GM11168 (cell line): ENCODE data around the gene BST2.

Experiments used
- in situ Hi-C: fragments of 300-500 bp; cut with MboI; formaldehyde crosslinking; loops from one replicate; pipeline ENCODE4 v1.12.0; 2022; ENCODE audit warnings: low sequenced_read_pairs; ENCODE audit not compliant: unreplicated experiment

The BST2 gene, protein sequence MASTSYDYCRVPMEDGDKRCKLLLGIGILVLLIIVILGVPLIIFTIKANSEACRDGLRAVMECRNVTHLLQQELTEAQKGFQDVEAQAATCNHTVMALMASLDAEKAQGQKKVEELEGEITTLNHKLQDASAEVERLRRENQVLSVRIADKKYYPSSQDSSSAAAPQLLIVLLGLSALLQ

GRCh38 chr19:17405250-17406045 lies at the start of gene BST2:
Gene BST2 (minus strand): TSS chr19:17405630. CDS start chr19:17405575, 55 bp downstream.
- in situ Hi-C loops: no loop called here

DNA sequence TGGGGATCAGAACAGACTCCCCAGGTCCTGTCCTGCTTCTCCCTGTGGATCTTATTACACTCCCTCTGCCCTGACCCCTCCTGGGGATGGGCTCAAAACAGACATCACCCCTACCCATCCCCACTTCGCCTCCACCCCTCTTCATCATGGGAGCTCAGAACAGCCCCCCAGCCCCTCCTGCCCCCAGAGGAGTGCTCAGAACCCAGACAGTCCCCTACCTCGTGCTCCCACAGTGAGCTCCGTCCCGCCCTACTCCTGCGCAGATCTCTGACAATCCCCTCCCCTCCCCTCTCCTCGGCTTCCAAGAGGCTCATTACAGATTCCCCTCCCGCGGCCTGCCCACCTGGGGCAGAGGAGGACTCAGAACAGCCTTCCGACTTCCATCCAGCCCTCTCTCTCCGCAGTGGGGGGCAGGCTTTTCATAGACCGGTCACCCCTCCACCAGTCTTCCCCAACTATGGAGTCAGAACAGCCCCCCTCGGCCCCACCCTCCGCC lies 49.2 kb upstream of the BST2 start:
- in situ Hi-C loops: no loop called here

GRCh38 chr19:17451820-17452219 lies 46.4 kb upstream of the BST2 start:
- in situ Hi-C loops: no loop called here

- in situ Hi-C loops: no loop called here
Measured at GRCh38 chr19:17450264-17451075, 45.0 kb upstream of the BST2 start.

DNA sequence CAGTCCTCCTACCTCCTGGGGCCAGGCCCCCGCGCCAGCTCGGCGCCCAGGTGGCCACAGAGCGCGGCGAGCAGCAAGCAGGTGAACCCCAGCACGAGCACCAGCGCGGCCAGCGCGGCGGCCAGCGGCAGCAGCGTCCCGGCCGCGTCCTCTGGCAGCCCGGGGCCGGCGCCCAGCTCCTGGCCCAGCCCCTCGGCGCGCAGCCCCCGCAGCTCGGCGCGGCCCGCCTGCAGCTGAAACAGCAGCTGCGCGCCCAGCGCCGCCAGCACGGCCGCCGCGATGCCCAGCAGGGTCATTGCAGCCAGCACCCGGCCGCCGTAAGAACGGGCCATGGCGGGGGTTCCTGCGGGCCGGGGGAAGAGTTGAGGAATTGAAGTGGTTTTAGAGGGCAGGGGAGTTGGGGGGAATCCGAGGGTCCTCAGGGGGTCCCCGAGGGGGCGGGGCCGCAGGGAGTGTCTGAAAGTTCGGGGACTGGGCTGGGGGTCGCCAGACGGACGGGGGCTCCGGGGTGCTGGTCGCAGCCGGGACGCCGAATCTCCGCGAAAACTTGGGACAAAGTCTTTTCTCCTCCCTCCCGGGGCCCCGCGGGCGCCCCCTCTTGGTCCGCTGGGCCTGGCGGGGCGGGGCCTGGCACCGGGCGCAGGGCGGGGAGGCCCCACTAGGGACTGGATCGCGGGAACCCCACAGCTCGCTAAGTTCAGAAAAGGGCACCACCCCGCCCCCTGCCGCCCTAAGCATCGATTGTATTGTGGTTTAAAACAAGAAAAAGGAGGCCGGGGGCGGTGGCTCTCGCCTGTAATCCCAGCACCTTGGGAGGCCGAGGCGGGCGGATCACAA lies 42.9 kb upstream of the BST2 start, which contains the start of gene TMEM221:
TMEM221 (minus strand) TSS at position 538 of the 837 bp plus-strand sequence; CDS start at position 332, 206 bp downstream.
- in situ Hi-C loops: no loop called here

DNA sequence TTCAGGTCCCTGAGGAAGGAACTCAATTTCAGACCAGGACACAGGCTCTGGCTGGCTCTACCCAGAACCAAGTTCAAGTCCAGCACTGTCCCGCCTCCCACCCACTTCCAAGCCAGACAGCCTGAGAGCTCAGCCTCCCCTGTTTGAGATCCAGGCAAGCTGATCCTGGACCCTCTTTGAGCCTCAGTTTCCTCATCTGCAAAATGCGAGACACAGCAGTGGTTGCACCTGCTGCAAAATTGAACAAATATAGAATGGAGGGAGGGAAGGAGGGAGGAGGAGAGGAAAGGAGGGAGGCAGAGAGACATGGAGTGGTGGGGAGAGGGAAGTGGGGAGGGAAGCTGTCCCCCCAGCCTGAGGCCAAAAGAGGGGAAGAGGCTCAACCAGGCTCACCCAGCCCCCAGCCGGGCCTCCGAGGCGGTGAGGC lies 42.3 kb upstream of the BST2 start:
- in situ Hi-C loops: no loop called here

GRCh38 chr19:17445526-17446165 lies 40.2 kb upstream of the BST2 start:
- in situ Hi-C loops: no loop called here

DNA sequence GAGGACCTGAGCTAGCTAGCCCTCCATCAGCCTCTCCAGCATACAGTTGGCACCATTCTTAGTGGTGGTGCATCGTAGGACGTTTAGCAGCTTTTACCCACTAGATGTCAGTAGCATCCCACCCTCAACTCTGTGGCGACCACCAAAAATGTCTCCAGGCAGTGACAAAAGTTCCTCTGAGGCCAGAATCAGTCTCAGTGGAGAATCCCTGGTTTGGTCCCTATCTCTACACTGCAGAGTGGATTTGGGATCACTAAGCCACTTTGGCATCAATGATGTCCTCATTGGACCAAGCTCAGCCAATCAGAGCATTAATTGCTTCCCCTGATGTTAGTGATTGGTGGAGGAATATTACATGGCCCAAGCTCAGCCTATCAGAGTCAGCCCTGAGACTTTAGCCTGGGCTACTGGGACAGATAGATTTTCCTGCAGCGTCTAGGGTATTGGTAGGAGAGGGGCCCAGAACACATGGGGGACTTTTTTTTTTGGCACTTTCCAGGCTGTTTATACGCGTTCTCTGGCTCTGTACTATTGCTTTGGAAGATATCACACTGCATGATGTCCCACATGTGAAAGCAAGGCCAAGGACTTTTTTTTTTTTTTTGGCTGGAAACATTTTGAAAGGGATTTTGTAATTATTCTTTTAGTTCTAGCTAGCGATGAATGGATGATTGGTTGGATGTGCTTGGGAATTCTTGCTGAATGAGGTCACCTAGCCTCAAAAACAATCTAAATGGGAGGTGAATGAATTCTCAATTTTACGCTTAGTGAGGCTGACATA lies 36.0 kb upstream of the BST2 start:
- in situ Hi-C loops: no loop called here

DNA sequence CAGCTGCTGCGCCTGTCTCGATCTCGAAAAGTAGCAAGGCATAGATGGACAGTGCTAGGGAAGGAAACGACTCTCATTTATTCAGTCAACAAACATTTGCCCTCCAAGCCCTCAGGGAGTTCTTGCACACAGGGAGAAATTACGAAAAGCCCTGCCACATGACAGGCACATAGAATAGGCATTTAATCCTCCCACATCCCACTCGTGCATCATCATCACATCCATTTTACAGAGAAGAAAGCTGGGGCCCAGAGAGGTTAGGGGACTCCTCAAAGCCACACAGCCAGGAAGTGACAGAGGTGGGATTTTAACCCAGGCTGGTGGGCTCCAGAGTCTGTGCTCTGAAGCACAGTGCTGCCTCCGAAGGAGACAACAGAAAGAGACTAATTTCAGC lies 31.4 kb upstream of the BST2 start:
- in situ Hi-C loops: no loop called here

DNA sequence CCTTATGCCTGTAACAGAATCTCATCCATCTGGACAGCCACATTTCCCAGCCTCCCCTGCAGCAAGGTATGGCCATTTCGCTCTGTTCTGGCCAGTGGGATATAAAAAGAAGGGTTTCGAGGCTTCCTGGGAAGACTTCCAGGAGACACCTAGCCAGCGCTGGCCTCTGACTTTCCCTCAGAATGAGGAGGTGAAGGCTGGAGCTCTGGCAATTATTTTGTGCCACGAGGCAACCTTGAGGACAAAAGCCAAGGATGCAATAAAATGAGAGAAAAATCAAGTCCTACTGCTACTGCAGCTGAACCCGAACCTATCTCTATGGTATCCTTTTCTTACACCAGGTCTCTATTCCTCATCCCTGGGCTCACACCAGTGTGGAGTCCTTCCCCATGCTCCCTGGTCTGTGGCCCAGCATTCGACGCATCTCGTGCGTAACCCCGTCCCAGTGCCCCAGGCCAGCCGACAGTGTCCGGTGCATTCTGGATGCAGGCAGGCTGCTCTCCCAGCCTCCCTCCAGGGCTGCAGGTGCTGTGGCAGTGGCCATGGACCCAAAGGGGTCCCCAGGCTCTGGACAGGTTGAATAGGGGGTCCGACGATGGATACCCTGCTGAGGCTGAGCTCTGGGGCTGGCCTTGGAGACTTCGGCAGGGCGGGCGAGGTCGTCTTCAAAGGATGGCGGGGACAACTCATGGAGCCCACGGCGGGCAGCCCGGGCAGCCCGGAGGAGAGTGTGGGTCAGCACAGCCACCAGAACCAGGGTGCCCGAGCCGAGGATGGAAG lies 30.9 kb upstream of the BST2 start:
- in situ Hi-C loops: no loop called here

GRCh38 chr19:17435218-17435617 lies 29.8 kb upstream of the BST2 start:
- in situ Hi-C loops: no loop called here

DNA sequence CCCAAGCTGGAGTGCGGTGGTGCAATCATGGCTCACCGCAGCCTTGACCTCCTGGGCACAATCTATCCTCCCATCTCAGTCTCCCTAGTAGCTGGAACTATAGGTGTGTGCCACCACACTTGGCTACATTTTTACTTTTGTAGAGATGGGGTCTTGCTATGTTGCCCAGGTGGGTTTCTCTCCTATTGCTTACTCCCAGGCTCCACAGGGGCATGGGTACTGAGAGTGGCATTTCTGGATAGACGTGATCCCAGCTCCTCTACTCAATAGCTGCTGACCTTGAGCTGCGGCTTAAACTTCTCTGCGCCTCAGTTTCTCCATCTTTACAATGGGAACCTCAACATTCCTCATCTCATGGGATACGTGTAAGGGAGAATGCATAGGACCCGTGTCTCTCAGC lies 26.0 kb upstream of the BST2 start:
- in situ Hi-C loops: no loop called here

- in situ Hi-C loops: no loop called here
Measured at GRCh38 chr19:17429641-17430113, 24.2 kb upstream of the BST2 start.

DNA sequence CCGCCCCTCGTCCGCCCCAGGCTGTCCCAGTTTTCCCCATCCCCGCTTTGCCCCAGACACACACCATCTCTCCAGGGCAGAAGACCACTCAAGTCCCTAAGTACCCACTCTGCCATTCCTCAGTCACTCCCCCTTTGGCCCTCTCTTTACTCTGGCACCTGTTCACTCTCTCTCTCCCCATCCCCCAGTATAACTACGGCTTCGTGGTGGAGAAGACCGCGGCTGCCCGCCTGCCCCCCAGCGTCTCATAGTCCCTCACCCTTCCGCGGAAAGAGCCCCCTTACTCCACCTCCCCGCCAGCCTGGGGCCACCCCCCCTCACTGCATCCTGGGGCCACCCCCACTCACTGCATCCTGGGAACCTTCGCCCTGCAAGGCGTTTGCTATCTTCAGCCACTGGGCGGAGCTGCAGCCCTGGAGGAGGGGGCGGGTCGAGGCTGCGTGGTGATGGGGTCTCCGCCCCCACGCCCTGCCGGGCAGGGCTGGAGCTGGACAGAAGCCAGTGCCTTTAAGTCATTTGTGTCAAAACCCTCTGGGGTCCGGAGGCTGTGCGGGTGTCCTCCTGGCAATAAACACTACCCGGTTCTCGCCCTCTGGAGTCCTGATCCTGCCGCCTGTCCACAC lies 19.4 kb upstream of the BST2 start:
- in situ Hi-C loops: no loop called here

GRCh38 chr19:17423429-17424208 lies 18.2 kb upstream of the BST2 start:
- in situ Hi-C loops: no loop called here

DNA sequence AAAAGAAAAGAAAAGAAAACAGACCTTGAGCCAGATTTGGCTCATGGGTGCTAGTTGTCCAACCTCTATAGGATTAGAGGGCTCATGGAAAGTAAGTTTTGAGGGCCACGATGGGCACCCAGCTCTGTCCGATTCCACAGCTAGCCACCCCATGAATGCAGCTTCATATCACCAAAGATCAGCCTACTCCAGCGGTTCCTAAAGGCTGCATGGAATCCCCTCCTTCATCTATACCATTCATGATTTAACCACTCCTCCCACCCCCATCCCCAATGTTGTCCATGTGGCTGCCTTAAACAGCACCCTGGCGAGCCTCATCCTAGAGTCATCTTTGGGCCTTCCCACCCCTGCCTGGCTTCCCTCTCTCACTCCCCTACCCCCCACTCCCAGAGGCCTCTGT lies 16.5 kb upstream of the BST2 start:
- in situ Hi-C loops: no loop called here

- in situ Hi-C loops: no loop called here
Measured at GRCh38 chr19:17420475-17420924, 15.1 kb upstream of the BST2 start.
